ENCODE measurements around the gene INPP5A.

Gene INPP5A

DNA sequence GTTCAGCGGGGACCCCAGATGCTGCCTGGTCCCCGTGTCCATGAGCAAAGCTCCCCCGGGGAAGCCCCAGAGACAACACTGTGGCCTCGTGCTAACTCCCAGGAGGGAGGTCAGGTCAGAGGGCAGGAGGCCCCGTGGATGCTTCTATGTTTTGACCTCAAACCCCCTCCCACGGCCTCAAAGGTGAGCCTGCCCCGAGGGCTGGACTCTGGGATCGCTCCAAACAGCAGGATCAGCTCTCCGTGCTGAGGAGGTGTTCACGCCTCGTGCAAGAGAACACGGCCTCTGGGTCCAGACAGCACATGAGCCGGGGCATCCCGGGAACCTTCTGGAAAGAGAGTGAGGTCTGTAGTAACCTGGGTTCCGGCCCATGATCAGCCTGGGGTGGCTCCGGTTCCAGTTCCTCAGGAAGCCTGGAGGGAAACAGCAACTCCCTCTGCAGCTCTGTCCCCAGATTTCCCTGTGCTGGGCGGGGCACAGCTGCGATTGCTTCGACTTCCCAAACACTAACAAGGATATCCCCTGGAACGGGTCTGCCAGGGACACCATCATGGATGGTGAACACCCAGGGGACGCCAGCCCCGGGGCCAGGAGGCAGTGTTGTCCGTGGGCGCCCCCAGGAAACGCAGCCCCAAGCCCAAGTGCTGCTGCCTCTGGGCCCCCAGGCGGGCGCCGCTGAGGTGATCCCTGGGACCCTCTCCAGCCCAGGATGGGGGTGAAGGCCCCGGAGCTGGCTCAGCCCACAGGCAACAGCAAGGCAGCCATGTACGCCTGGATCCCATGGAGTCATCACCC, 18.0 kb upstream of the INPP5A start:
- FAIRE-seq, result no peak

DNA sequence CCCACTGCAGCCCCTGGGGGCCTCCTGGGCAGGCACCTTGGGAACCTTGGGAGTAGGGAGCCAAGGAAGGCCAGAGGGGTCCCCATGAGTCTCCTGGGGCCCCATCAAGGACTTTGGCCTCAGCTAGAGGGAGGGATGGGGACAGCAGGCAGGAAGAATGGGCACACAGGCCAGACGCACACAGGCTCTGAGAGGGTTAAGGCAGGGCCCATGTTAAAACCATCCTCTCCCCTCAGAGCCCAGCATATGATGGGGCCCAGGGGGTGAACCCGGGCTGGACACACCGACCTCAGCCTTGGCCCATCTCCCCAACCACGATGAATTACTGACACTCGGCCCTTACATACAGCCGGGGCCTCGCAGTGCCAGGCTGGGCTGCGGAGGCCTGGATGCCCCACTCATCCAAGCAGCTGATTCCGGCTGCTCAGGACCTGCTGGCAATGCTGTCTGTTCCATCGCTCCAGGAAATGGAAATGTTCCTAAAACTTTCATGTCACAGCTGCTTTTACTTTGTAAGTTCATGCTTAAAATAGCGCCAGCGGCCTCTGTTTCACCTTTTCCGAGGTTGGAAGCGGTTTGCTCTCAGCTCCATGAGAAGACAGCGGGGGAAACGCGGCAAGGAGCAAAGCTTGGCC, 17.3 kb upstream of the INPP5A start:
- no peak for FAIRE-seq

DNA sequence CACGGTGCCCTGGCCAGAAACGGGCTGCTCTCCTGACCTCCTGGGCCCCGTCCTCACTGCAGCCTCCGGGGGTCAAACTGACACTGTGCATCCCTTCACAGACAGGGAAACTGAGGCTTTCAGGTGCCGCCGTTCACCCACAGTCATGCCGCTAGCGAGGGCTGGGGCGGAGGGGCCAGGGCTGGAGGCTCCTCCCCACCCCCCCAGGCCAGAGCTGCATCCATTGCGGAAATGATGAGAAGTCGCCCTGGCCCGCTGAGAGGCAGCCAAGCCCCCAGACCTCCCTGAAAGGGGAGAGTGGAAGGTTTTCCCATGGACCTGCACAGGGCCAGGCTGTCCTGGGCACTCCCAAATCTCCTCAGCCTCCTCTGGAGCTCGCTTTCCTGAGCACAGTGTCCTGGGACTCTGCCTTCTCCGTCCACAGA, 16.5 kb upstream of the INPP5A start:
- no peak for FAIRE-seq

DNA sequence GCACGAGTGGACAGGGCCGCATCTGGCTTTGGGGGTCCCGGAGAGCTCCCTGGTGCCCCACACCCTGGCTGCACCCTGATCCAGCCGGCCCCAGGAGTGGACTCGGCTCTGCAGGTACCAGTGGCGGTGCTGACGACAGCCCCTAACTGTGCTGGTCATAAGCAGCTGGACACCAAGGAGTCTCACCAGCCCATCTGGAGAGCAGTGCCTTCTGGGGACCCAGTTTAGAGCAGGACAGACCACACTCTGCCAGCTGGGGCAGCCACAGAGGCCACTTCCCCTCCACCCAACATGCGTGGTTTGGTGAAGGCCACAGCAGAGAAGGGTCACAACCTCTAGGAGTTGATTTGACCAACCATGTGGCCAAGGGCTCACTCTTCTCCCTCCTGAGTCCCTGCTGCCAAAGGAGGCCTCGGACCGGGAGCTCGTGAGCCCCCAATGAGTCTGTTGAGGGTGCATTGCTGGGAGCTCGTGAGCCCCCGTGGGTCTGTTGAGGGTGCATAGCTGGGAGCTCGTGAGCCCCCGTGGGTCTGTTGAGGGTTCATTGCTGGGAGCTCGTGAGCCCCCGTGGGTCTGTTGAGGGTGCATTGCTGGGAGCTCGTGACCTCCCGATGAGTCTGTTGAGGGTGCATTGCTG, 16.0 kb upstream of the INPP5A start:
- FAIRE-seq, result no peak

DNA sequence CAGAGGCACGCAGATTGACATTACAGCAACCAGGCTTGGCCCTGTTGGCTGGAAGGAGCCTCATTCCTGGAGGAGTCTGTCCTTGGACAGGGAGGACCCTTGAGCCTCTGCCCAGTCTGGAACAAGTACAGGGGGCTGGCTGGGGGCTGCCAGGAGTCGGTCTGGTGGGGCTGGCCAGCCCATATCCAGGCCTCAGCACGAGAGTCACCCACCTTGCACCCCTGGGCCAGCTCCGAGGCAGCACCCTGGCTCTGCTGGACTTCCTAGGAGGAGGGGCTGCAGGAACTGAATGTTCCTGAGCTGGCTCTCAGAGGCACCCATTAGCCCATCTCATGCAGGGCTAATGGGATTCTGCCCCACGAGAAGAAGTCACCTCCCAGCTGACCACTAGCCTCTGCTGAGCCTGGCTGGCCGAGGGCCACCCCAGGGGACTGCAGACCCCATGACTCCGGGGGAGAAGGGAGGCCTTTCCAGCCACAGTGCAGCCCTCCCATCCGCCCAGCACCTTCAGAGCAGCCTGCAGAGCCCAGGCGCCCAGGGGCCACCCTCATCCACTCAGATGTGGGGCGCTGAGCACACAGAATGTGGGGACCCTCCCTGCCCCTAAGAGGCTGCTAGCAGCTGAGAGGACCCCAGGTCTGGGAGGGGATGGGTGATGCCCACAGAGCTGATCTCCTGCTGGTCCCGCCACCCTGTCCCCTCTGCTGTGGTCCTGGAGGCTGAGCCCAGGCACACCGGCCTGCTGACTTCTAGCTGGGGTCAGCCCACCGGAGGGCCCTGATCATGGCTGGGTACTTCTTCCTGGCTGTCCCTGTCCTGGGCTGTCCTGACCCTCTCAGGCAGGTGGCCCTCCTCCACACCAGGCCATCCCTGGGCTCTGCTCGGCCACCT, 14.8 kb upstream of the INPP5A start:
- no peak for FAIRE-seq

DNA sequence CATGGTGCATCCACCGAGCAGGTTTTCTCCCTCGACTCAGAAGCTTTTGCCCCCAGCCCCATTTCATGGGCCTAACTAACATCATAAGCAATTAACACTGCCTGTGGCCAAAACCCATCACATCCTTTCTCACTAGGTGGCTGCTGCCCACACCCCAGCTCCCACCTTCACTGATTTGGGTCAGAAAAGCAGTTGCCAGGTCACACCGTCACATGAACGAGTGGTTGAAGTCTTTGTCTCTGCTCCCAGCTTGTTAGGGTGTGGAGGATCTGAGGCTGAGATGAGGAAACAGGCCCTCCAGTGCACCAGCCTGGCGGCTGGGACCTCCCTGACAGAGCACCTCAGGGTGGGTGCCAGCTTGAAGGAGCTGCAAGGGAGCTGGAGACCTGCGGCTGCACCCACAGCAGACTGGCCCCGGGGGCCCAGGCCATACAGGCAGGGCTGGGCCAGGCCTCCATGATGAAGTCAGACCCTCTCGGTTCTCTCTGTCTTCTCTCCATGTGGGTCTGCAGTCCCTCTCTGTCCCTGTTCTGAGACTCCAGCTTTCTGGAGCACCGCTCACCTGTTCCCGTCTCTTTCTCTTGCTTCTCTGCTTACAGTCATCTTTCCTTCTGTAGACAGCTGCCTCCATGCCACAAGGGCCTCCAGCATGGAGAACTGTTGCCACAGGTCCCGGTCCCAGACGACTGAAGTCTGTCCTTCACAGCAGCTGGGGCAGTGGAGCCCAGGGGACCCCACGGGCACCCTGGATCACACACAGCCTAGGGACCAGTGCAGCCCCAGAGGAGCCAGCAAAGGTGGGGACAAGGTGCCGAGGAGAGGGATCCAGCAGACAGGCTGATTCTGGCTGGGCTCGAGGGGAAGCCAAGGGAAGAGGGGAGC, 13.8 kb upstream of the INPP5A start:
- no peak for FAIRE-seq

DNA sequence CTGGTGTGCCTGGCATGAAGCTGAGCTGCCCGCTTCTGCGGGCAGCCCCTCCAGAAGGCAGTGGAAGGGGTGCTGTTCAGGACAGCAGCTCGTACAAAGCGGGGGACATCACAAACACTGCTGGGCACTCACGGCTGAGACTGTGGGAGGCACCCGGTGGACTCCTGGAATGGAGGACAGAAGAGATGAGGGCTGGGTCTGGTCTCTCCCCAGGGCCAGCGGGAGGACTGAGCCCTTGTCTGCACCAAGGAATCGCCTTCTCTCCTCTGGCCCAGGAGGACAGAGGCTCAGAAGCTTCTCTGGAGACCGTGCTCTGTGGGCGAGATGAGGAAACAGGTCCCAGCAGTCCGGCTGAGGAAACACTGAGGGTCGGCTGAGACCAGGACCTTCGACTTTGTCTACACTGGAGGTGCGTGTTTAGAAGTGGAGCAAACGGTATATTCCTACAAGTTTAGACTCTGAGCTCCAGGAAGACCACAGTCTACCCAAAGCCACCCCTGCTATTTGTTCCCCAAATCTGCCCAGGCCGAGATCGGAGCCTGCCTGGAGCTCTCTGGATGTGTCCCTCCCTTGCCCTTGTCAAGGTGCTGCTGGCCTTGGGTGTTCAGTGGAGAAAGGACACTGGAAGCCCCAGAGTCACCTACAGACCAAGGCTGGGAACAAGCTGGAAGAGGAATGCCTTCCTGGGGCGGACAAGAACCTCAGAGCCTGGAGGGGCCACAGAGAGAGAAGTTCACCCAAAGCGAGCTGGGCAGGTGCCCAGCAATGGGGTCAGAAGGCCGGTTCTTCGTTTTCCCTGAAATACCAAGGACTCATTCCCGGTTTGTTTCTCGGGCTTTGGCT, 12.9 kb upstream of the INPP5A start:
- FAIRE-seq, result no peak

DNA sequence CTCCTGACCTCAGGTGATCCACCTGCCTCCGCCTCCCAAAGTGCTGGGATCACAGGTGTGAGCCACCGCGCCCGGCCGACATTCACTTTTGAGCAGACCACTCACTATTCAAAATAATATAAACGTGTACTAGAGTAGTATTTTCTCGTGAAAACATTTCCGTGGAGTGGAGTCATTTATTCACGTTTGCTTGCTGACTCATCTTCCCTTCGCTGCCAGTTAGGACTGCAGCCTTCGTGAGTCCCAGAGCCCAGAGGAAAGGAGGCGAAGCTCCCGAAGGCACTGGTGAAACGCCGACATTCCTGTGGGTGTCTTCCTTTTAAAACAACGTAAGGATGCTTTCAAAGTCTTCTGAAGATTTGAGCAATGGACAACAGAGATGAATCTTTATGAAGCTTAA, 10.9 kb upstream of the INPP5A start:
- FAIRE-seq, result no peak

DNA sequence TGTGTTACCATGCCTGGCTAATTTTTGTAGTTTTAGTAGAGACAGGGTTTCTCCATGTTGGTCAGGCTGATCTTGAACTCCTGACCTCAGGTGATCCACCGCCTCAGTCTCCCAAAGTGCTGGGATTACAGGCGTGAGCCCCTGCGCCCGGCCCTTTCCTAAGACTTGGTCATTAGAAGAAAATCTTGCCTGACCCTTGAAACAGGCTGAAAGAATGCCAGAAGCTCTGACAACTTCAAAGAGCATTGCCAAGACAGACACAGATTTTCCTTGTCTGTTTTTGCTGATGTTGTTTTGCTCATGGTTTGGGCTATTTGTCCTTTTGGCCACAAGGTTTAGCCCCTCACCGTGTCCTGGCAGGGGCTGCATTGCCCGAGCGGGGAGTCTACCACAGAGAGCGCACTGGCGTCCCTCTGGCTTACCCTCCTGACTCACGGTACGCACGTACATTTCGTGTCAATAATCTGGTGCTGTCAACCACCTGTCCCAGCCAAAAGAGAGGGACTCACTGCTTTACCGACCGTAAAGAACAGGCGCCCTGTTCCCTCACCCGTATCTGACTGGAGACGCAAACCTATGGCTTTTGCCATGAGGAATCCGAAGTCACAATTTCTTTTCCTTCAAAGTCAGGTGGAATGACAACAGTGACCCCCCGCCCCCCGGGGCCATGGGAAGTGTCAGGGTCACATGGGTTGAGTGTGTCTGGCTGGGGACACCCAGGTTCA, 10.1 kb upstream of the INPP5A start:
- FAIRE-seq, result no peak

DNA sequence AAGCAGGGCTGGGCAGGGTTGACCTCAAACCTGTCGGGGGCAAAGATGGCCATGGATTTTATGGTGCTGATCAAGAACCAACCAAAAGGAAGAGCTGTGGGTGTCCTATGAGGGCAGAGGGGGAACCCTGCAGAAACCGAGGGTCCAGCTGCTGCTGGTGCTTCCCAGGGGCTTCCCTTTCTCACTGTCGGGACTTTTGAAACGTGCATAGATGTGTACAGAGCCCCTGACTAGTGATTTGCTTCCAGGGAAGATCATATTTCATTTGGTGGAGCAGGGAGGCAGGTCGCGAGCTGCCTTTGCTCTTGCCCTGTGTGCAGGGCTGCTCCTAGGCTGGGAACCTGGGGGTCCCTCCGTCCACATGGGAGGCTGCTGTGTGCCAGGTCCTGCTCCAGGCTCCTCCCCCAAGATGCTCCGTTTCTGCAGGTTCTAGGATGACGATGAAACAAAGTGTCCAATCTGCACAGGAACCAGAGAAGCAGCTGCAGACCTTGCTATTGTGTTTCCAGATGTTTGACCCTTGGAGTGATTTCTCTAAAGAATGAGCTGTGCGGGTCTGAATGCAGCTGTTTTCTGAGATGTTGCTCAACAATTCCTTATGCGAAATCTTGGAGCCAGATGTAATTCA, 9.4 kb upstream of the INPP5A start:
- FAIRE-seq, result no peak

DNA sequence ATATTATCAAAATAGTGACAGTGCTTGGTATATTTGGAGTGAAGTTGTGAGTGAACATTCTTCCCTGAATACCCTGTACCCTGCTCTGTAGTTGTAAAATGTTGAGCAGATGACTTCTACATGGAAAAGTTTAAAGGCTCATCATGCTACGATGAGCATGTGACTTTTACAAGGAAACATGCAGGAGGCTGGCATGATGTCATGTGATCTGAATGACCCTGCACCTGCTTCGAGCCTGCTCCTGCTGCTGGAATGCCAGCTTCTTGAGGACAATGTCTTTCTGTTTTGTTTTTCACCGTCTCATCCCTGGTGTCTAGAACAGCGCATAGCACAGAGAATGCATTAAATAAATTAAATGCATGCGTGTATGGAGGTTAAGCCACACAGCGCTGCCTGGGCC, 5.4 kb upstream of the INPP5A start:
- no peak for FAIRE-seq

DNA sequence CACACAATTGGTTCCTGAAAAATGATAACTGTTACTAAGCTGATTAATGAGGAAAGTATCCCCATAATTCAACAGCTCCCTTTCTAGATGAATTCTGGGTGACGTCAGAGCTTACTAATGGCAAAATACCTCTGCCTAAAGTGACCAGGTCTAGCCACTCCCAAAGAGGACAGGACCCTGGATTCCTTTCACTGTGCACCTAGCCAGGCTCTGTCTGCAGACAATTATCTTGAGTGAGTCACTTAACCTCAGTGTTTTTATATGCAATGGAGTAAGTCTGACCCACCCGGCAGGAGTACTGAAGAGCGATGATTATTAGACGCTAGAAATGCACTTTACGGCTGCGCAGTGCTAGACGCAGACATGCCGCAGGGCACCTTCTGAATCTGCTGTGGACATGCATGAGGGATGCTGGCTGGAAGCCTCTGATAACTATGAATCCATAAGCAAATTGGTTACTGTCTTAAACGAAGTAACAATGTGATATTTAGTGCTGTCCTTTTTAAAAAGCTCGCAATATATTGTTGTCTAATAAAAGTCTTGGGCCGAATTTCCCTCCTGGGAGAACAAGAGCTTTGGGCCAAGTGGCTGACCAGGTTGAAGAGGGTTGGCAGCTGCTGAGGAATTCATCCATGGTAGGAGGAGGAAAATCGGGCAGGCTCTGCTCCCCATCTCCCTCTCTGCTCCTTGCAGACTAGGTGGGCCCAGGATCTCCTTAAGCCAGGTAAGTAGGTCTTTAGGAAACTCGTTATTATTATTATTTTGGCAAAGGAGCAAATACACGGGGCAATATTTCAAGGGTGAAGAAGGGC, 4.6 kb upstream of the INPP5A start:
- no peak for FAIRE-seq

DNA sequence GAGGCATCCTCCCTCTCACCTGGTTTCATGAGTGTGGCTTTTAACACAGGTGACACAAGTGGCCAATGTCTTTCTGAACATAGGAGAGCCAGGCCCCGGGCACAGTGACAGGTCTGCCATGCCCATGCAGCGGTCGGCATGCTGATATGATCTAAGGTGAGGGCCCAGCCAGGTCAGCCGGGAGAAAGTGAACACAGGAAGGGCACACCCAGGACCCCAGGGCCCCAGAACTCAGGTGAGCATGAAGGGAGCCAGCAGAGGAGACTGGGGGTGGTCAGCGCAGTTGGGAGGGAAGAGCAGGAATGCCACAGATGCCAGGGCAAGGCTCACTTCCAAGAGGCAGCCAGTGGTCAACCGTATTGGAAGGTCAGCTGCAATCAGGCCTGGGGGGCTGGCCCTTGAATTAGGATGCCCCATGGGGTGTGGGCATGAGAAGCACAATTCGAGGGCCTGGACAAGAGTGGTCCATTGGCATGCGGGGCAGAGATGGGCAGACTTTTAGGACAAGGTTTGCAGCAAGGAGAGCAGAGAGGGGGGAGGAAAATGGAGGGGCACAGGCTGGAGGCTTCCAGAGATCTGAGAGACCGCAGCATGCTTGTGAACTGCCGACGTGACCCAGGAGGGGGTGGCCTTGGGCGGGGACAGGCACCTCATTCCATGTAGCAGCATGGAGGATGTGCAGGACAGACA, 3.9 kb upstream of the INPP5A start:
- FAIRE-seq, result no peak

DNA sequence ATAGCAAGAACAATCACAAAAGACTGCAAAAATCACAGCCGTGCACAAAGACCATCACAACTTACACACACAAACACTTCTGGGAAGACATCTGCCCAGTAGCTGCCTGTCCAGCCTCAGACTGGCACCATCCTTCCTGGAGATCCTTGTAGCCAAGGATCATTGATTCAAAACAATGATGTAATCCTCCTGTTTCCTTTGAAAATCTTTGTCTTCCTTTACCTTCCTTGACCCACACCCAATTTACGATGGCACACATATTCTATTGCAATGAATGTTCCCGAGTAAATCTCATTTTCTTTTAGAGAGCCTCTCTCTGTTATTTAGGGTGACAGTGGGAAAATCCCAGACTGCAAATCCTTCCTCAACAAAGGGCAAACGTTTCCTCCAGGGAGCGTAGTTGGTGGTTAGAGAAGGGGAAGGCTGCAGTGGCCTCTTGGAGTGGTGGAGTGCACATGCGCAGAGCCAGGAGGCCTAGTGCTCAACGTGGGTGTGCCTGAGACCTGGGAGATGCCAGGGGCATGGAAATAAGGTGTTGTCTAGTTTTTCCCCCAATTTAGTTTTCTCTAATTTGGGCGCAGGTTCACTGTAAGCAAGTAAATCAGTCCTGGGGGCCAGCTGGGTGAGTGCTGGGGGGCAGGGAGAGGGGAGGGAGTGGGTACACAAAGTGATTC, 3.1 kb upstream of the INPP5A start:
- FAIRE-seq, result no peak

DNA sequence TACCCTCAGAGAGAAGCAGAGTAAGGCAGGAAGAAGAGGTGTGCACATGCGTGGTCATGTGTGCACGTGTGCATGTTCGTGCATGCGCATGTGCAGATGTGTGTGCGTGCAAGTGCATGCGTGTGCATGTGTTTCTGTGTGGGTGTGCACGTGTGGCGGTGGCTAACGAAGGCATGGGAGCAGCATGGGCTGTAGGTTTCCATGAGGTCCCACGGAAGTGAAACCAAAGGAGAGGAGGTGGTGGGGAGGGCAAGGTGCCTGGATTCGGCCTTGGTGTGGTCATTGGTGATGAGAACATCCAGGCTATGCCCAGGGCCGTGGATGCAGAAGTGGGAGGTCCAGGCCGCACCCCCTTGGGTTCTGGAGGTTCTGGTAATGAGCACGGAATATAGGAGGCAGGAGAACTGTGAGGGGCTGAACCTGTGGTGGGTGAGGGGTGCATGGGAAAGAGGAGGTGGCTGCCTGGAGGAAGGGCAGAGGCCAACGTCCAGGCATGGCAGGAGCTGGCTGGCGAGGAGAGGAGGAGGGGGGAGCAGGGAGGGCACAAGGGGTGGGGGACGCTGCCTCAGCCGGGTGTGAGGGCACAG, 2.4 kb upstream of the INPP5A start:
- FAIRE-seq, result no peak

DNA sequence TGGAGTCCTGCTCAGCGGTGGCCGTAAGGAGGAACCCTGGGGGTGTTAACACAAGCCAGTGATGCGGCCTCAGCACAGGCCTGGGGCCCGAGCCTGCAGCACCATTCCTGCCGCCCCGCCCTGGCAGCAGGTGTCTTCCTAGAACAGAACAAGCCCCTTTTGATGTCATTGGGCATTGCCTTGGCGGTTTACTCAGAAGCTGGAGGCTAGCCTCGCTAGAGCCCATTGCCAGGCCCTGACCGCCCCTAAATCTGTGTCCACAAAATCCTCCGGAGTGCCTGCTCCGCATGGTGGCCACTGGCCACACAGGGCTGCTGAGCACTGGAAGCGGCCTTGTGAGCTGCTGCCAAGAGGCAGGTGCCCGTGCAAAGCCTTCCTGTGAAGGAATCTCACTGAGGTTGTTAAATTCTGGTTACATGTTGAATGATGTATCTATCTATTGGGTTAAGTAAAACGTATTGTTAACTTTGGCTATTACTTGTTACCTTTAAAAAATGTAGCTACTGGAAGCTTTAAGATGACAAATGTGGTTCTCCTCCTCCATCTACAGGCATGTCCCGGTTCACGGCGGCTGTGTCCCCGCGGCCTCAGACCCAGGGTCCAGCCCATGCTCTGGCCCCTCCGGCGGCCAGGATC, 1.2 kb upstream of the INPP5A start:
- no peak for FAIRE-seq
